H9 (cell line): ENCODE measurements around the gene MT1A. TPM values are rescaled to one million over a fixed set of nuclear protein-coding genes. Genes with fewer than 3 reads are reported as not detected.

Source experiments
- DNase-seq: peaks from one replicate; pipeline ENCODE4 v3.0.0-alpha.2; 2017
- H2AFZ ChIP-seq: one replicate; pipeline ENCODE4 v1.6.1; 2013; ENCODE audit warnings: mild to moderate bottlenecking, low read length, control low read depth, moderate library complexity
- H2AK5ac ChIP-seq: 2 replicates; pipeline ENCODE4 v1.6.1; 2013; ENCODE audit warnings: low read length, control low read depth, mixed read lengths; ENCODE audit not compliant: insufficient read length
- H2BK120ac ChIP-seq: one replicate; pipeline ENCODE4 v1.6.1; 2013; ENCODE audit warnings: low read depth, mild to moderate bottlenecking, low read length, control low read depth, inconsistent platforms; ENCODE audit not compliant: poor library complexity, severe bottlenecking
- H2BK12ac ChIP-seq: 2 replicates; pipeline ENCODE4 v1.6.1; 2013; ENCODE audit warnings: low read length, control low read depth, mixed read lengths, low read depth; ENCODE audit not compliant: insufficient read length
- H2BK15ac ChIP-seq: 2 replicates; pipeline ENCODE4 v1.6.1; 2013; ENCODE audit warnings: low read depth, low read length, control low read depth
- H2BK20ac ChIP-seq: one replicate; pipeline ENCODE4 v1.6.1; 2013; ENCODE audit warnings: low read depth, mild to moderate bottlenecking, low read length, control low read depth, inconsistent platforms; ENCODE audit not compliant: poor library complexity, severe bottlenecking
- H2BK5ac ChIP-seq: 2 replicates; pipeline ENCODE4 v1.6.1; 2013; ENCODE audit warnings: low read length, control low read depth, mixed read lengths; ENCODE audit not compliant: insufficient read length
- H3K14ac ChIP-seq: 2 replicates; pipeline ENCODE4 v1.6.1; 2013; ENCODE audit warnings: low read length, control low read depth; ENCODE audit not compliant: insufficient read depth
- H3K18ac ChIP-seq: 2 replicates; pipeline ENCODE4 v1.6.1; 2013; ENCODE audit warnings: low read depth, mild to moderate bottlenecking, mixed read lengths, low read length, control low read depth; ENCODE audit not compliant: insufficient read length
- H3K23ac ChIP-seq: 2 replicates; pipeline ENCODE4 v1.6.1; 2013; ENCODE audit warnings: low read length, control low read depth, mixed read lengths, low read depth; ENCODE audit not compliant: insufficient read length
- H3K23me2 ChIP-seq: 2 replicates; pipeline ENCODE4 v1.6.1; 2013; ENCODE audit warnings: low read depth, mild to moderate bottlenecking, mixed read lengths, low read length, control low read depth; ENCODE audit not compliant: insufficient read length, poor library complexity, severe bottlenecking
- H3K27ac ChIP-seq: 2 replicates; pipeline ENCODE4 v1.5.1; 2013; ENCODE audit warnings: low read length, control low read depth, mixed read lengths, low read depth; ENCODE audit not compliant: insufficient read length
- H3K27me3 ChIP-seq: 2 replicates; pipeline ENCODE4 v1.6.1; 2013; ENCODE audit warnings: low read length, control low read depth, inconsistent platforms; ENCODE audit not compliant: insufficient read depth
- H3K4ac ChIP-seq: 2 replicates; pipeline ENCODE4 v1.6.1; 2013; ENCODE audit warnings: low read depth, mild to moderate bottlenecking, control low read depth, inconsistent platforms, low read length, moderate library complexity
- H3K4me1 ChIP-seq: 2 replicates; pipeline ENCODE4 v1.6.1; 2013; ENCODE audit warnings: low read length, control low read depth, inconsistent platforms; ENCODE audit not compliant: insufficient read depth
- H3K4me2 ChIP-seq: 2 replicates; pipeline ENCODE4 v1.6.1; 2013; ENCODE audit warnings: low read length, control low read depth, mixed read lengths; ENCODE audit not compliant: insufficient read length, insufficient read depth
- H3K56ac ChIP-seq: 2 replicates; pipeline ENCODE4 v1.6.1; 2013; ENCODE audit warnings: low read depth, mild to moderate bottlenecking, mixed read lengths, low read length, control low read depth; ENCODE audit not compliant: insufficient read length
- H3K79me1 ChIP-seq: 2 replicates; pipeline ENCODE4 v1.6.1; 2013; ENCODE audit warnings: low read depth, mild to moderate bottlenecking, moderate library complexity, low read length, control low read depth, inconsistent platforms; ENCODE audit not compliant: insufficient read depth, poor library complexity, severe bottlenecking
- H3K79me2 ChIP-seq: 2 replicates; pipeline ENCODE4 v1.6.1; 2013; ENCODE audit warnings: low read length, control low read depth, inconsistent platforms; ENCODE audit not compliant: insufficient read depth
- H3K9ac ChIP-seq: 2 replicates; pipeline ENCODE4 v1.6.1; 2013; ENCODE audit warnings: low read length, control low read depth, mixed read lengths; ENCODE audit not compliant: insufficient read length; ENCODE audit errors: extremely low read depth
- H3K9me3 ChIP-seq: one replicate; pipeline ENCODE4 v1.6.1; 2013; ENCODE audit warnings: low read depth, low read length, inconsistent platforms; ENCODE audit not compliant: control insufficient read depth
- H3T11ph ChIP-seq: one replicate; pipeline ENCODE4 v1.6.1; 2013; ENCODE audit warnings: mild to moderate bottlenecking, low read length, control low read depth, inconsistent platforms
- H4K20me1 ChIP-seq: one replicate; pipeline ENCODE4 v1.6.1; 2013; ENCODE audit not compliant: control insufficient read depth, insufficient read length, insufficient read depth
- H4K5ac ChIP-seq: 2 replicates; pipeline ENCODE4 v1.6.1; 2013; ENCODE audit warnings: low read depth, mild to moderate bottlenecking, mixed read lengths, low read length, control low read depth; ENCODE audit not compliant: insufficient read length
- H4K8ac ChIP-seq: replicated peaks from 2 replicates; pipeline ENCODE4 v1.6.1; 2013; ENCODE audit warnings: low read length, control low read depth, mixed read lengths, low read depth; ENCODE audit not compliant: insufficient read length
- H4K91ac ChIP-seq: 2 replicates; pipeline ENCODE4 v1.6.1; 2013; ENCODE audit warnings: low read depth, mild to moderate bottlenecking, moderate library complexity, mixed read lengths, low read length, control low read depth; ENCODE audit not compliant: insufficient read length
- H3K27ac Mint-ChIP-seq, 3 experiments: 2 replicates in 2 of 3; 3 replicates in 1 of 3; pipeline ENCODE4 v1.8.0; 2020 to 2021; ENCODE audit warnings: mixed read lengths in 3 of 3, mild to moderate bottlenecking in 1 of 3, moderate library complexity in 1 of 3
- H3K27me3 Mint-ChIP-seq: 2 replicates; pipeline ENCODE4 v1.8.0; 2021; ENCODE audit warnings: low read depth, mild to moderate bottlenecking, moderate library complexity, mixed read lengths
- H3K36me3 Mint-ChIP-seq, 3 experiments: 2 replicates in 2 of 3; 3 replicates in 1 of 3; pipeline ENCODE4 v1.8.0; 2020 to 2021; ENCODE audit warnings: low read depth in 3 of 3, mixed read lengths in 3 of 3; ENCODE audit not compliant: insufficient read depth in 1 of 3
- H3K4me1 Mint-ChIP-seq, 2 experiments: 2 replicates each; pipeline ENCODE4 v1.8.0; 2020; ENCODE audit warnings: mixed read lengths in 2 of 2
- H3K4me3 Mint-ChIP-seq, 2 experiments: 2 replicates in 1 of 2; 3 replicates in 1 of 2; pipeline ENCODE4 v1.8.0; 2020 to 2021; ENCODE audit warnings: mild to moderate bottlenecking in 2 of 2, mixed read lengths in 2 of 2, moderate library complexity in 1 of 2
- H3K9me3 Mint-ChIP-seq, 2 experiments: 2 replicates in 1 of 2; 3 replicates in 1 of 2; pipeline ENCODE4 v1.8.0; 2020; ENCODE audit warnings: mild to moderate bottlenecking in 2 of 2, mixed read lengths in 2 of 2, moderate library complexity in 1 of 2
- CTCF ChIP-seq: fragments of 200-600 bp; sonication (generic); conservative IDR thresholded peaks from 3 replicates; pipeline ENCODE4 v1.8.0; 2021; ENCODE audit warnings: antibody characterized with exemption, mild to moderate bottlenecking
- WGBS: extraction: QIAGEN DNeasy Blood & Tissue Kit; methylation state at CpG from one replicate; pipeline ENCODE4 v1.1.7; 2013; ENCODE audit warnings: missing lambda C conversion rate, low lambda C conversion rate, mixed read lengths; ENCODE audit not compliant: insufficient read length; ENCODE audit errors: extremely low coverage; 5-methylcytosine and 5-hydroxymethylcytosine counted together
- total RNA-seq: library from RNA; stranded (reverse); gene quantifications from 2 replicates; pipeline ENCODE4 v1.2.1, GENCODE V29; 2021

The MT1A gene
- total RNA-seq, 1 experiment from 2014 or later = not detected

- H2BK12ac ChIP-seq = no peak overlapping the region
- H2AK5ac ChIP-seq = no peak overlapping the region
- no peak overlapping the region for H2BK120ac ChIP-seq
- no peak for TF ChIP-seq CTCF
- H2AFZ ChIP-seq = no peak overlapping the region
- Mint-ChIP-seq H3K27me3 (peaks cover 98% of the 10 kb centered on the region), H3K4me3 (no peak overlapping the region), H3K27ac (no peak overlapping the region), H3K36me3 (no peaks in the 10 kb centered on the region), H3K4me1 (peaks cover 25 to 33% of the 10 kb centered on the region in 2 experiments), H3K9me3 (peaks cover 0 to 12% of the 10 kb centered on the region in 2 experiments; a peak in 2 of 5 replicates)
- peaks cover 87% of the 10 kb centered on the region for H3K27me3 ChIP-seq
- H3K79me1 ChIP-seq = no peaks in the 10 kb centered on the region
- no peak overlapping the region for H2BK5ac ChIP-seq
- no peak overlapping the region for H2BK15ac ChIP-seq
- no peak overlapping the region for H2BK20ac ChIP-seq
- H3K79me2 ChIP-seq = no peaks in the 10 kb centered on the region
- H4K8ac ChIP-seq = no peak overlapping the region
- no peaks in the 10 kb centered on the region; the same call in 1 of the 2 replicates for H3K4me1 ChIP-seq
- no peak overlapping the region for H3K9ac ChIP-seq
- H4K91ac ChIP-seq = no peak overlapping the region
- H4K5ac ChIP-seq = no peak overlapping the region
- no CpG with 5 or more reads among the region's 3 CpGs for WGBS
- no peak overlapping the region for H3K27ac ChIP-seq
- H3K23ac ChIP-seq = no peak overlapping the region
- H3K23me2 ChIP-seq = peaks cover 13% of the 10 kb centered on the region
- H3K4me2 ChIP-seq = no peak overlapping the region
- H3K9me3 ChIP-seq = no peaks in the 10 kb centered on the region
- no peak overlapping the region for H3K56ac ChIP-seq
- H3K14ac ChIP-seq = no peak overlapping the region
- no peak overlapping the region for H3K4ac ChIP-seq
- no peak overlapping the region for H3T11ph ChIP-seq
- DNase-seq = no peak
- H3K18ac ChIP-seq = no peak overlapping the region
- H4K20me1 ChIP-seq = no peaks in the 10 kb centered on the region
Observed at GRCh38 chr16:56630134-56630533, 8.3 kb upstream of the MT1A start.
